ENCODE data around the gene HSP90B1. TPM values are rescaled to one million over a fixed set of nuclear protein-coding genes. Genes with fewer than 3 reads are reported as not detected.

Gene HSP90B1
- total RNA-seq, 1 experiment from 2014 or later = 857 TPM

DNA sequence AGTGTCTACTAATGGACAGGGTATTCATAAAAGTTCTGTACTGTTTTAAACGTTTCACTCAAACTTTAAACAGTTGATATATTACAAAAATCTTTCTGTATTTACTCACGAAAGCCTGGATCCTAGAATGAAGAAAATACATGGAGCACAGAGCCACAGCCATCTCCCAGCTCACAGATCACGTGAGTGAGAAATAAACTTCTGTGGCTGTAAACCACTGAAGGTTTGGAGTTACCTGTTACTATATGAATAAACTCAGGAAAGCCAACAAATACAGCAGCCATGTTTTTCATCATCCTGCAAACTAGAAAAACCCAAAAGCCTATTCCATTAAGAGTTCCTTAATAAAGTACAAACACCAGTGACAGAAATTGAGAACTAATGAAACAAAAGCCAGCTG is 34.6 kb downstream of the HSP90B1 start:
- no peaks in the 10 kb centered on the region for H3K9me3 Mint-ChIP-seq (ENCODE audit: unreplicated experiment)
- H3K27ac Mint-ChIP-seq (ENCODE audit: unreplicated experiment) = peak overlapping the region; percentile 99
- H3K27me3 ChIP-seq (replicated peaks; ENCODE audit: control insufficient read depth, insufficient read depth, low read length) = no peaks in the 10 kb centered on the region
- TF ChIP-seq, protein P1, sequence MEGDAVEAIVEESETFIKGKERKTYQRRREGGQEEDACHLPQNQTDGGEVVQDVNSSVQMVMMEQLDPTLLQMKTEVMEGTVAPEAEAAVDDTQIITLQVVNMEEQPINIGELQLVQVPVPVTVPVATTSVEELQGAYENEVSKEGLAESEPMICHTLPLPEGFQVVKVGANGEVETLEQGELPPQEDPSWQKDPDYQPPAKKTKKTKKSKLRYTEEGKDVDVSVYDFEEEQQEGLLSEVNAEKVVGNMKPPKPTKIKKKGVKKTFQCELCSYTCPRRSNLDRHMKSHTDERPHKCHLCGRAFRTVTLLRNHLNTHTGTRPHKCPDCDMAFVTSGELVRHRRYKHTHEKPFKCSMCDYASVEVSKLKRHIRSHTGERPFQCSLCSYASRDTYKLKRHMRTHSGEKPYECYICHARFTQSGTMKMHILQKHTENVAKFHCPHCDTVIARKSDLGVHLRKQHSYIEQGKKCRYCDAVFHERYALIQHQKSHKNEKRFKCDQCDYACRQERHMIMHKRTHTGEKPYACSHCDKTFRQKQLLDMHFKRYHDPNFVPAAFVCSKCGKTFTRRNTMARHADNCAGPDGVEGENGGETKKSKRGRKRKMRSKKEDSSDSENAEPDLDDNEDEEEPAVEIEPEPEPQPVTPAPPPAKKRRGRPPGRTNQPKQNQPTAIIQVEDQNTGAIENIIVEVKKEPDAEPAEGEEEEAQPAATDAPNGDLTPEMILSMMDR (IDR thresholded peaks at IDR 0.05; ENCODE audit: insufficient read depth in 1 of 2, low read depth in 1 of 2, low read length in 1 of 2, severe bottlenecking in 1 of 2, unreplicated experiment in 1 of 2) = no peak
- intact Hi-C loops (cut with micrococcal nuclease; ENCODE audit: unreplicated experiment) = loop anchor here (1.0 to 5.0 kb wide), 4 partner anchors 8 to 172 kb away; partner anchors contain the start of genes HCFC2, HSP90B1 and NFYB
- H3K36me3 Mint-ChIP-seq (ENCODE audit: insufficient read depth, unreplicated experiment) = peaks cover 39% of the 10 kb centered on the region
- no TSS peak for BruUV-seq (replicated peaks)
- H3K4me3 Mint-ChIP-seq (ENCODE audit: unreplicated experiment) = peak overlapping the region; percentile 94
- ChIA-PET CTCF (no interaction called here), POLR2A (interaction anchor here (0.8 to 2.6 kb wide), 3 partner anchors 9 to 35 kb away, joined by 3 to 41 read pairs (median 28); partner anchors contain the start of gene HSP90B1)
- peak overlapping the region; percentile 63 for H3K4me3 ChIP-seq (ENCODE audit: low read depth, low read length)
- DNase-seq = no peak
- H3K27me3 Mint-ChIP-seq (ENCODE audit: insufficient read depth, unreplicated experiment) = no peaks in the 10 kb centered on the region
- no peaks in the 10 kb centered on the region; the same call in 1 of the 2 replicates for H3K4me1 ChIP-seq
- no peaks in the 10 kb centered on the region for H3K9me3 ChIP-seq
- H3K4me1 Mint-ChIP-seq (ENCODE audit: low read depth, unreplicated experiment) = peaks cover 11% of the 10 kb centered on the region
- H3K36me3 ChIP-seq (ENCODE audit: control insufficient read depth, insufficient read depth, low read length) = no peaks in the 10 kb centered on the region

DNA sequence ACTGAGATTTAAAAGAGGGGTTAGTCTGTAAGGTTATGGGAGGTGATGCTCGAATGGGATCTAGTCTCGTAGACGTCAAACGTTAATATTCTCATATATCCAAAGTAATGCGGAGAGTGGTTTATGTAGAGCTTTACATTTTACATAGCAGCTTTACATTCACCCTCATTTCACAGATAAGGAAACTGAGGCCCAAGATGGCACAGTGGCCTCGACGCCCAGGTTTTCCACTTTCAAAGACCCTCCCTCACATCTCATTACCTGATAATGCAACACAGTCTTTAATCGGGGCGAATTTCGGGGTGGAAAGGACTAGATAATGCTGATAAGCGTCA is 35.0 kb downstream of the HSP90B1 start:
- H3K4me1 Mint-ChIP-seq (ENCODE audit: low read depth, unreplicated experiment) = peaks cover 11% of the 10 kb centered on the region
- peak overlapping the region; percentile 63 for H3K4me3 ChIP-seq (ENCODE audit: low read depth, low read length)
- TF ChIP-seq, protein P1 (IDR thresholded peaks at IDR 0.05; ENCODE audit: insufficient read depth in 1 of 2, low read depth in 1 of 2, low read length in 1 of 2, severe bottlenecking in 1 of 2, unreplicated experiment in 1 of 2) = no peak
- BruUV-seq (replicated peaks) = TSS peak; percentile 93
- peak overlapping the region; percentile 94 for H3K4me3 Mint-ChIP-seq (ENCODE audit: unreplicated experiment)
- H3K27ac Mint-ChIP-seq (ENCODE audit: unreplicated experiment) = peak overlapping the region; percentile 99
- peaks cover 40% of the 10 kb centered on the region for H3K36me3 Mint-ChIP-seq (ENCODE audit: insufficient read depth, unreplicated experiment)
- no peak for DNase-seq
- H3K27me3 ChIP-seq (replicated peaks; ENCODE audit: control insufficient read depth, insufficient read depth, low read length) = no peaks in the 10 kb centered on the region
- intact Hi-C loops (cut with micrococcal nuclease; ENCODE audit: unreplicated experiment) = loop anchor here (1.0 to 5.0 kb wide), 4 partner anchors 8 to 172 kb away; partner anchors contain the start of genes HCFC2, HSP90B1 and NFYB
- H3K9me3 ChIP-seq = no peaks in the 10 kb centered on the region
- no peaks in the 10 kb centered on the region; the same call in 1 of the 2 replicates for H3K4me1 ChIP-seq
- no peaks in the 10 kb centered on the region for H3K36me3 ChIP-seq (ENCODE audit: control insufficient read depth, insufficient read depth, low read length)
- no peaks in the 10 kb centered on the region for H3K9me3 Mint-ChIP-seq (ENCODE audit: unreplicated experiment)
- ChIA-PET POLR2A (interaction anchor here (0.8 to 2.6 kb wide), 8 partner anchors 9 to 322 kb away, joined by 3 to 41 read pairs (median 4); partner anchors contain the start of genes HSP90B1 and NFYB), CTCF (interaction anchor here (0.9 to 1.0 kb wide), 2 partner anchors 9 to 35 kb away, joined by 3 to 5 read pairs; partner anchors contain the start of gene HSP90B1)
- H3K27me3 Mint-ChIP-seq (ENCODE audit: insufficient read depth, unreplicated experiment) = no peaks in the 10 kb centered on the region

DNA sequence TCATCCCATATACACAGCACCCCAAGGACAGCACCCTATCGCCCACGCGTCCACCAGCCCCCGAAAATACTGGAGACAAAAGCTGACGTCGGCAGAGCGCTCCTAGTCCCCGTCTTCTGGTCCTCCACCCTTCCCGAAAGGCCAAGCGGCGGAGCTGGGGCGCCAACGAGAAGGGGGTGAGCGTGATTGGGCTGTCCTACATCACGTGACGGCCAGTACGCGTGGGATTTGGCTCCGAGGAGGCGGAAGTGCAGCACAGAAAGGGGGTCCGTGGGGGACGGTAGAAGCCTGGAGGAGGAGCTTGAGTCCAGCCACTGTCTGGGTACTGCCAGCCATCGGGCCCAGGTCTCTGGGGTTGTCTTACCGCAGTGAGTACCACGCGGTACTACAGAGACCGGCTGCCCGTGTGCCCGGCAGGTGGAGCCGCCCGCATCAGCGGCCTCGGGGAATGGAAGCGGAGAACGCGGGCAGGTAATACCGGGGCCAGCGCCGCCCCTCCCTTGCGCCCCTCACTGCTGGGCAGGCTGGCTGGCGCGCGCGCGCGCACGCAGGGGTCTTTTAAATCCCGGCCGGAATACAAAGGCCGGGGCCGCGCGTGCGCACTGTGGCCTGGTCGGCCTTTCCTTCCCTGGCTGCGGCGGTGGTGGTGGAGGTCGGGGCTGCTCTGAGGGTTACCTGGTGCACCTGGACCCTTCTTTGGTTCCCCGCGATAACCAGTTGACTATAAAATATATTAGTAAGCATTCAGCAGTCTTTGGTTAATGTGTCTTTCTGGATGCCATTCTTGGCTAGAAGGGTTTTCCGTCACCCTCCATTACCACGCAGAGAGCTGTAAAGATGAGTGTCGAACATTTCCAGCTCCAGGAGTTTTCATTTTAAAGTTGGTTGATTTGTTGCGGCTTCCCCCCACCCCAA is 35.6 kb downstream of the HSP90B1 start, which contains the start of gene TDG:
TDG (plus strand) TSS at position 283 of the 915 bp plus-strand sequence; CDS start at position 449, 166 bp downstream.
- no peaks in the 10 kb centered on the region; the same call in 1 of the 2 replicates for H3K4me1 ChIP-seq
- no TSS peak for BruUV-seq (replicated peaks)
- POLR2A ChIA-PET = interaction anchor here (0.5 to 2.6 kb wide), 10 partner anchors 9 to 321 kb away, joined by 3 to 41 read pairs (median 4); partner anchors contain the start of genes HSP90B1 and NFYB

More for the DNA sequence above, 35.6 kb downstream of the HSP90B1 start, which contains the start of gene TDG:
- H3K4me1 Mint-ChIP-seq (ENCODE audit: low read depth, unreplicated experiment) = peaks cover 11% of the 10 kb centered on the region
- H3K27me3 Mint-ChIP-seq (ENCODE audit: insufficient read depth, unreplicated experiment) = no peaks in the 10 kb centered on the region
- H3K4me3 ChIP-seq (ENCODE audit: low read depth, low read length) = peak within 1 kb of the TSS; percentile 63
- peaks cover 37% of the 10 kb centered on the region for H3K36me3 Mint-ChIP-seq (ENCODE audit: insufficient read depth, unreplicated experiment)
- no peaks in the 10 kb centered on the region for H3K9me3 ChIP-seq
- peak; percentile 96 to 99 for DNase-seq
- no peaks in the 10 kb centered on the region for H3K27me3 ChIP-seq (replicated peaks; ENCODE audit: control insufficient read depth, insufficient read depth, low read length)
- intact Hi-C loops (cut with micrococcal nuclease; ENCODE audit: unreplicated experiment) = loop anchor here (1.0 to 5.0 kb wide), 4 partner anchors 9 to 171 kb away; partner anchors contain the start of genes HCFC2, HSP90B1 and NFYB
- TF ChIP-seq, protein P1 (IDR thresholded peaks at IDR 0.05; ENCODE audit: insufficient read depth in 1 of 2, low read depth in 1 of 2, low read length in 1 of 2, severe bottlenecking in 1 of 2, unreplicated experiment in 1 of 2) = no peak
- CTCF ChIA-PET = interaction anchor here (0.9 to 1.0 kb wide), 2 partner anchors 9 to 36 kb away, joined by 3 to 5 read pairs; partner anchors contain the start of gene HSP90B1
- no peaks in the 10 kb centered on the region for H3K9me3 Mint-ChIP-seq (ENCODE audit: unreplicated experiment)
- peak within 1 kb of the TSS; percentile 94 for H3K4me3 Mint-ChIP-seq (ENCODE audit: unreplicated experiment)
- H3K36me3 ChIP-seq (ENCODE audit: control insufficient read depth, insufficient read depth, low read length) = no peaks in the 10 kb centered on the region
- H3K27ac Mint-ChIP-seq (ENCODE audit: unreplicated experiment) = peak within 1 kb of the TSS; percentile 99

All from Caco-2 (cell line).